ENCODE data around the gene PSMD9. TPM values are rescaled to one million over a fixed set of nuclear protein-coding genes. Genes with fewer than 3 reads are reported as not detected.

Gene PSMD9
- total and polyA plus RNA-seq, 8 donors: 39.3 to 53.8 (median 45.4) TPM

GRCh38 chr12:121908702-121909101 lies 20.1 kb downstream of the PSMD9 start:
- Histone ChIP-seq H3K36me3 (peaks cover 5 to 97% of the 10 kb centered on the region in 2 donors), H3K27ac (no peak overlapping the region), H3K4me1 (no peaks in the 10 kb centered on the region), H3K9me3 (no peaks in the 10 kb centered on the region), H3K27me3 (no peaks in the 10 kb centered on the region), H3K4me3 (no peak overlapping the region)
- intact Hi-C loops (cut with DNase I): no loop called here
- ATAC-seq (no peak), DNase-seq (no peak)
- TF ChIP-seq CTCF (IDR thresholded peaks at IDR 0.05): no peak

- H3K4me3 ChIP-seq: no peak overlapping the region
- intact Hi-C loops (cut with DNase I): no loop called here
- no peaks in the 10 kb centered on the region for H3K9me3 ChIP-seq
- no peak for TF ChIP-seq CTCF (IDR thresholded peaks at IDR 0.05)
- no peak overlapping the region for H3K27ac ChIP-seq
- no peak for ATAC-seq
- H3K4me1 ChIP-seq: no peaks in the 10 kb centered on the region
- H3K36me3 ChIP-seq: peaks cover 0 to 97% of the 10 kb centered on the region in 2 donors
- no peak for DNase-seq
- H3K27me3 ChIP-seq: no peaks in the 10 kb centered on the region
Observed at GRCh38 chr12:121911824-121912585, 23.4 kb downstream of the PSMD9 start.

- intact Hi-C loops (cut with DNase I): no loop called here
- H3K36me3 ChIP-seq: peaks cover 0 to 64% of the 10 kb centered on the region in 2 donors
- DNase-seq (no peak), ATAC-seq (no peak)
- peaks cover 0 to 12% of the 10 kb centered on the region in 2 donors for H3K4me1 ChIP-seq
- H3K9me3 ChIP-seq: no peaks in the 10 kb centered on the region
- no peak overlapping the region for H3K4me3 ChIP-seq
- TF ChIP-seq CTCF (IDR thresholded peaks at IDR 0.05): no peak
- no peak overlapping the region for H3K27ac ChIP-seq
- no peaks in the 10 kb centered on the region for H3K27me3 ChIP-seq
Observed at GRCh38 chr12:121915841-121916321, 27.3 kb downstream of the PSMD9 start.

GRCh38 chr12:121916719-121917118 lies 28.1 kb downstream of the PSMD9 start:
- Histone ChIP-seq H3K9me3 (no peaks in the 10 kb centered on the region), H3K4me3 (no peak overlapping the region), H3K27me3 (no peaks in the 10 kb centered on the region), H3K4me1 (peaks cover 0 to 12% of the 10 kb centered on the region in 2 donors), H3K27ac (no peak overlapping the region), H3K36me3 (peaks cover 0 to 56% of the 10 kb centered on the region in 2 donors)
- ATAC-seq (no peak), DNase-seq (no peak)
- no peak for TF ChIP-seq CTCF (IDR thresholded peaks at IDR 0.05)
- intact Hi-C loops (cut with DNase I): no loop called here

GRCh38 chr12:121917950-121918678 lies 29.5 kb downstream of the PSMD9 start, which contains the start of gene CFAP251:
TSS of gene CFAP251 (plus strand) at chr12:121918592. CDS start at chr12:121921306, 2,714 bp downstream.
- Histone ChIP-seq H3K9me3 (no peaks in the 10 kb centered on the region), H3K27me3 (no peaks in the 10 kb centered on the region), H3K36me3 (peaks cover 0 to 45% of the 10 kb centered on the region in 2 donors), H3K4me3 (peak within 1 kb of the TSS; percentile 35 to 38), H3K4me1 (peaks cover 0 to 12% of the 10 kb centered on the region in 2 donors), H3K27ac (peak within 1 kb of the TSS in 1 of 2 donors; percentile 63)
- intact Hi-C loops (cut with DNase I): no loop called here
- ATAC-seq (peak; percentile 99), DNase-seq (peak; percentile 76 to 99 (median 96))
- TF ChIP-seq CTCF (IDR thresholded peaks at IDR 0.05): peak; percentile 81 to 83
